SIG-M5 (cell line): Measurements from ENCODE around the gene PNLDC1.

ENCODE experiments used
- DNase-seq: peaks from one replicate; lab custom pipeline; 2025; lab: John Stamatoyannopoulos, UW

Gene PNLDC1, protein sequence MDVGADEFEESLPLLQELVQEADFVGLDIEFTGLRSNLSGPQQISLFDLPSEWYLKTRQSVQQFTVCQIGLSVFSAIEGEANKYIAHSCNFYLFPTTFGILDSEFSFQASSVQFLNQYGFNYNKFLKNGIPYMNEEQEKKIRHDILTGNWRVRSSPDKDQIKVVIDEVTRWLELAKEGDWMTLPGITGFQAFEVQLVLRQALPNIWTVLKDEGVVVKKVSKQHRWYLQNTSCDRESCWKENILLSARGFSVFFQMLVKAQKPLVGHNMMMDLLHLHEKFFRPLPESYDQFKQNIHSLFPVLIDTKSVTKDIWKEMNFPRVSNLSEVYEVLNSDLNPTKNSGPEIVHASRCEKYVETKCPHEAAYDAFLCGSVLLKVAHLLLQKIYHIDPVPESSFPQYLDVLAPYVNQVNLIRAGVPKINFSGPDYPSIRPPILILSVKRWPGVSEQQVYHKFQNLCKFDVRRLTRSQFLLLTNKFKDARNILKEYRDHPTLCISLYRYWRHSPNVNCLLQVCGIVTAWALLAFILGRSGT

DNA sequence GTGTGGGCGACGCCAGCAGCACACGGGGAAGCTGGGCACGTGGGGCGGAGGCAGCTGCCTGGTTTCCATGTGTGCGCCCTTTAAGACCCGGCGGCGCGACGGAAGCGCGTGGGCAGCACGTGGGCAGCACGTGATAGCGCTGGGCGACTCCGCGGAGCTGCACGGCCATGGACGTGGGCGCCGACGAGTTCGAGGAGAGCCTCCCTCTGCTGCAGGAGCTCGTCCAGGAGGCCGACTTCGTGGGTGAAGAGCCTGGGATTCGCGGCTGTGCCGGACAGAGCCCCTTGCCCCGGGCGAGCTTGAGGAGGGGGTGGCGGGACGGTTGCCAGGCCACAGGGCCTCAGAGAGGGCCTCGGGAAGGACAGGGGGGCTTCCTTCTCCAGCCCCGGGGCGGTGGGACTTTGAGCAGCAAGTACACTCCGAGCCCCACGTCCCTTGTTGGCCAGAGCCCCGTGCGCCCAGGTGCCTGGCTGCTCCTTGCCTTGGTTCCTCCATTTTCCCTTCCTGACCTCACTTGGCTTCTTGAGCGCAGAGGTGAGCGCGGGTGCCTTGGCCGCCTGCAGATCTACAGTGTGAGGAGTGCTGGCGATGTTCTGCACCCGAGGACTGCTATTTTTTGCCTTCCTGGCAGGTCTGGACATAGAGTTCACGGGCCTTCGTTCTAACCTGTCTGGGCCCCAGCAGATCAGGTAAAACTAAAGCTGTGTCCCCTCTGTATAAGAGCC, at the start of gene PNLDC1:
Gene PNLDC1, plus strand, starts transcription at position 136 of the 725 bp plus-strand sequence. Its CDS starts 32 bp downstream, at position 168.
- DNase-seq = no peak

DNA sequence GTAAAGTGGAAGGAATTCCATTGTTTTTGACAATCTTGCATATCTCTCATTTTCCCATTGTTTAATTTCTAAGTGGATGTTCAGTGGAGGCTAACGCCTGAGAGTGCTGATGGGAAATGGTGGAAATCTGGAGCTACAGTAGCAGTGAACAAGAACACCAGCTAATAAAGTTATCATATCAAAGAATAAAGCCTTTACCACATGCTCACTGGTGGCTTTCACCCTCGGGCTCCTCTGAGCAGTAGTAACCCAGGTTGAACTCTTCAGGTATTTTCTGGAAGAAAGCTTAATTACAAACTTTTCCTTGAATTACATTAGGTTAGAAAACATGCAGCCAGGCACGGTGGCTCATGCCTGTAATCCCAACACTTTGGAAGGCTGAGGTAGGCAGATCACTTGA, 48.6 kb upstream of the PNLDC1 start:
- DNase-seq = no peak

DNA sequence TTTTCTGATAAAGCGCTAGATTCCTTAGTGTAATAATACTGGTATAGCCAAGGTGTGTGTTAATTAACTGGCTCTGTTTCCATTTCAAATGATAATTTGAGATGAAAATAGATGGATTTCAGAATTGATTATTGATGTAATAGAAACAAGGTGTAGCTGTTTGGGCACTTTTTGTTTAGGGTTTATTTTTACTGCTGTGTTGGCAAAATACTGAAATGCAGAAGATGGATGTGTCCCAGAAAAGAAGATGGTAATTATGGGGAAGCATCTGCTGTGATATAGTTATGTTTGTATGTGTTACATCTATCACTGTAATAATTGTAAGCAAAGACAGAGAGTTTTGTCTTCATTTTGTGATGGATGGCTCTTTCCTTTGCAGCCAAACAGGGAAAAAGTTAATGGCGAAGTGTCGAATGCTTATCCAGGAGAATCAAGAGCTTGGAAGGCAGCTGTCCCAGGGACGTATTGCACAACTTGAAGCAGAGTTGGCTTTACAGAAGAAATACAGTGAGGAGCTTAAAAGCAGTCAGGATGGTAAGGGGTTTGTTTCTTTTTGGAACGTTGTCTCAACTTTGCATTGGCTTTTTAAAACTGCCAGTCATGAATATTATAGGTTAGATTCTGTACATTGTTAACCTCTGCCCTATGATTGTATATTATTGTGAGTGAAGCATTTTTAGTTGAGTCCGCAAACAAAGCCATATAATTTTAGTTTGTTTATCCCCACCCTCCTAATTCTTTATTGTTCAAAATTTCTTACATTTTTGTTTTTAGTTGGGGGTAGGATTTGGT, 46.8 kb upstream of the PNLDC1 start:
- DNase-seq = no peak

DNA sequence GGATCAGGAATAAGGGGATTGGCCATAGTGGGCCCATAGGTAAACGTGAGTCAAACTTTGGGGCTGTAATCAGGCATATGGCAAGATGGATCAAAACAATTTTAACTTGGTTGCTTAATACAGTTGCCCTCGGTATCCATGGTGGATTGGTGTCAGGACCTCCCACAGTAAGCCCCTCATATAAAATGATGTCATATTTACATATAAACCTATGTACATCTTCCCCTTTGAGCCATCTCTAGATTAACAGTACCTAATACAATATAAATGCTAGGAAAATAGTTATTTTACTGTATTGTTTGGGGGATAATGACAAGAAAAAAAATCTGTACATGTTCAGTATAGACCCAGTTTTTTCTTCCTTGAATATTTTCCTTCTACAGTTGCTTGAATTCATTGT, 45.7 kb upstream of the PNLDC1 start:
- DNase-seq = no peak

DNA sequence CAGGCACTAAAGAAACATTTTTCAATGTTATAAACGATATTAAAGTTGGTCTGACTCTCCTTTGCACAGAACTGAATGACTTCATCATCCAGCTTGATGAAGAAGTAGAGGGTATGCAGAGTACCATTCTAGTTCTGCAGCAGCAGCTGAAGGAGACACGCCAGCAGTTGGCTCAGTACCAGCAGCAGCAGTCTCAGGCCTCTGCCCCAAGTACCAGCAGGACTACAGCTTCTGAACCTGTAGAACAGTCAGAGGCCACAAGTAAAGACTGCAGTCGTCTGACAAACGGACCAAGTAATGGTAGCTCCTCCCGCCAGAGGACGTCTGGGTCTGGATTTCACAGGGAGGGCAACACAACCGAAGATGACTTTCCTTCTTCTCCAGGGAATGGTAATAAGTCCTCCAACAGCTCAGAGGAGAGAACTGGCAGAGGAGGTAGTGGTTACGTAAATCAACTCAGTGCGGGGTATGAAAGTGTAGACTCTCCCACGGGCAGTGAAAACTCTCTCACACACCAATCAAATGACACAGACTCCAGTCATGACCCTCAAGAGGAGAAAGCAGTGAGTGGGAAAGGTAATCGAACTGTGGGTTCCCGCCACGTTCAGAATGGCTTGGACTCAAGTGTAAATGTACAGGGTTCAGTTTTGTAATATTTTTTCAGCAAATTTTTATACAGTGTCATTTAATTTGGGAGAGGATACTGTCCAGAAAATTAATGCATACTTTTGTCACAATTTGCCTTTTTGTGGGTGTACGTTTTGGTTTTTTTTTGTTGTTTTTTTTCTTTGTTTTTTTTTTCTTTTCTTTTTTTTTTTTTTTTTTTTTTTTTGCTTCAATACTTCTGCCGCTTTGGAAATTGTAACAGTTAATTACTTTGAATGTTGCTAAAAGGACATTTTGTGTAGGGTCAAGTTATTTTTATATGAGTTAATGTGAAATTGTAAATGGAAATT, 44.8 kb upstream of the PNLDC1 start:
- no peak for DNase-seq

DNA sequence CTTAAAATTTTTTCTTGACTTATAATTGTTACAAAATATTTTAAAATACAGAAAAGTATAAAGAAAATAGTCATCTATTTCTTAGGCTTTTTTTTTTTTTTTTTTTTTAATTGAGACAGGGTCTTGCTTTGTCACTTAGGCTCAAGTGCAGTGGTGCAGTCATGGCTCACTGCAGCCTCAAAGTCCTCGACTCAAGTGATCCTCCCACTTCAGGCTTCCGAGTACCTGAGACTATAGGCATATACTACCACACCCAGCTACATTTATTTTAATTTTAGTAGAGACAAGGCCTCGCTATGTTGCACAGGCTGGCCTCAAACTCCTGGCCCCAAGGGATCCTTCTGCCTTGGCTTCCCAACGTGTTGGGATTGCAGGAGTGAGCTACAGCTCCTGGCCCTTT, 43.6 kb upstream of the PNLDC1 start:
- DNase-seq = no peak

DNA sequence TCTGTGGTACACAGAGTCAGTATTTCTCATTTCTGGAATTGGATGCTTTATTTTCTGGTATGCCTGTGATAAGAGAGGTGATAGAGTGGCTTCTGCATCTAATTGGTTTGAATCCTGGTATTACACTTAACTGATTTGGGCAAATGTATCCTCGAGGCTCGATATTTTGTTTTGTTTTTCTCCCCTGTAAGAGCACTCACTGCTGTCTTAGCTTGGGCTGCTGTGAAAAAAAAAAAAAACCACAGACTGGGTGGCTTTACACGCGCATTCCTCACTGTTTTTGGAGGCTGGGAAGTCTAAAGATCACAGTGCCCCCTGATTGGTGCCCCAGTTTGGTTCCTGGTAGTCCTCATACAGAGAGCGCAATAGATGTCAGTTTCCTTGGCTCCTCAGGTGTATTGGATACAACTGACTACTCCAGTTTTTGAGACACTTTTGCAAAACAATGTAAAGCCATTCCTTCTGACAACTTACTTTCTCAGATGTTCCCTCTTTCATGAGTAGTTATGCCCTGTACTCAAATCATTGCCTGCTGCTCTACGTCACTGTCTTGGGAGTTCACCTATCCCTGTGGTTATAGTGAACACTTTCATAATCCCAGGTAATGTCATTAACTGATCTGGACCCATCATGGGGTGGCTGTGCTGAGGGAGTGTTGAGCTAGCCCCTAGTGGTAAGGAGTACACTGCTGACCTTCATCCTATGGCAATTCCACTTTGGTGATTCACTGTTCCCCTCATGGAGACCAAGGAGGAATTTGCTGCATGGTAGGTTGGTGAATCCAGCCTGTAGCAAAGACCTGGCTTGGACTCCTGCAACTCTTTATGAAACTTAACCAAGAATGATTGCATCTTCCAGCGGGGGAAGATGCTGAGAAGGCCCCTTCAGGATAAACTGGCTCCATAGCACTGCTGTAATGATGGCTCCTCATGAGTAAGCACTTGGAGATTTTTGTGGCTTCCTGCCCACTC, 41.8 kb upstream of the PNLDC1 start:
- no peak for DNase-seq

DNA sequence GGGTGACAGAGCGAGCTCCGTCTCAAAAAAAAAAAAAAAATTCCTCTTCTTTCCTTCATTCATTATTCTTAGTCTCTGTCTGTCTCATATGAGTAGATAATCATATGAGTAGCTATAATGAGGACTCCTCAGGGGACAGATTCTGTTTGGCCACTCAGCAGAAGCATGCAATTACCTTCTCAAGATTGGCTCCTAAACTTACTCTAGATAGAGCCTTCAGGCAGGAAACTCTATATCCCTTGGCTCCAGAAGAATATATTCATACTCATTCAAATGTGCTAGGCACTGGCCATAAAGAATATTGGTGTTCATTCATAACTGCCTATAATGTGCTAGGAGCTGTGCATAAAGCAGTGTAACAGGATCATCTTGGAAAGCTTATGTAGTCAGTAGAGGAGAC, 40.4 kb upstream of the PNLDC1 start:
- no peak for DNase-seq

DNA sequence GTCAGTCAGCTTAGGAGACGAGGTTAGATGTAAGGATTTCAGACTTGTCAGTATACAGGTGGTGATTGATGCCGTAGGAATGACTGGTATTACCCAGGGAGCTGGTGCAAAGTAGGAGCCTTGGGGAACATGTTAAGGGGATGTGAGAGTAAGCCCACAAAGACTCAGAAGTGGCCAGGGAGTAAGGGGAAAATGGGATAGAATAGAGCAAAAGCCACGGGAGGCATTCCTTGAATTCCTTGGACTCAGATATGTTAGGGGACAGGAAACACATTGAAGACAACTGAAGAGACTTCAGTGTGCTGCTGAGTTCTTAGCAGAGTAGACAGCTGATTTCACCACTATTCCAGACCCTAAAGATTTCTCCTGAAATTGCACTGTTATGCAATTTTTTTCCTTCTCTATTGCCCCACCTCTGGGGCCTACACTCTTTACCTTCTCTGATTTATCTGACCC, 39.4 kb upstream of the PNLDC1 start:
- DNase-seq = no peak

DNA sequence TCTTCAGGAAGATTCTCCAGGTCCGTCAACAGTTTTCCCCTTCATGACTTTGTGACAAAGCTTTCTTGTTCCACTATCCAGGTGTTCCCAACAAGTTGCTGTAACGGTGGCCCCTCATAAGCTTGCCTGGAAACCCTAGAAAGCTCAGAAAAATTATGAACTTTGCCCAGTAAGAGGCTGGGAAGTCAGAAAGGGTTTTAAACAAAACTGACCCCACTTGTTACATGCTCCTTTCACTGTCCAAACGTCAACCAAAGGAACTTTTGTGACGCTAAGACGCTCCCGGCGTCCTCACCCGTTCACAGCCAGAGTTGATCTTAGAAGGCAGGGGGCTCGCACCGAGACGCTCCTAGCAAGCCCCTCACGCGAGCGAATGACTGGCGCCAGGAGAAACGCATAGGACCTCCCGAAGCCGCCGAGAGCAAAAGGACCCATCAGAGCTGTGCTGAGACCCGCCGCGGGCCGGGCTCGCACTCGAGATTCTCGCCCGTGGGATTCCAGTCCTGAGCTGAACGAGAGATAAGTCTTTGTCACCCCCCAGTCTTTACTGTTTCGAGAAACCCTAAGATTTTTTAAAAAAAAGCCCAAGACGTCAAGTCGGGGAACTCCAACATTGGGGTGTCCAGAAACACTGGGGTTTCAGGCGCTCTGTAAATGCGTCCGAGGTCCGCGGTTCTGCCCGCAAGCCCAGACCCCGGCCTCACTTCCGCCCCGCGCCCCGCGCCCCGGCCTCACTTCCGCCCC, 38.8 kb upstream of the PNLDC1 start:
- DNase-seq = no peak

DNA sequence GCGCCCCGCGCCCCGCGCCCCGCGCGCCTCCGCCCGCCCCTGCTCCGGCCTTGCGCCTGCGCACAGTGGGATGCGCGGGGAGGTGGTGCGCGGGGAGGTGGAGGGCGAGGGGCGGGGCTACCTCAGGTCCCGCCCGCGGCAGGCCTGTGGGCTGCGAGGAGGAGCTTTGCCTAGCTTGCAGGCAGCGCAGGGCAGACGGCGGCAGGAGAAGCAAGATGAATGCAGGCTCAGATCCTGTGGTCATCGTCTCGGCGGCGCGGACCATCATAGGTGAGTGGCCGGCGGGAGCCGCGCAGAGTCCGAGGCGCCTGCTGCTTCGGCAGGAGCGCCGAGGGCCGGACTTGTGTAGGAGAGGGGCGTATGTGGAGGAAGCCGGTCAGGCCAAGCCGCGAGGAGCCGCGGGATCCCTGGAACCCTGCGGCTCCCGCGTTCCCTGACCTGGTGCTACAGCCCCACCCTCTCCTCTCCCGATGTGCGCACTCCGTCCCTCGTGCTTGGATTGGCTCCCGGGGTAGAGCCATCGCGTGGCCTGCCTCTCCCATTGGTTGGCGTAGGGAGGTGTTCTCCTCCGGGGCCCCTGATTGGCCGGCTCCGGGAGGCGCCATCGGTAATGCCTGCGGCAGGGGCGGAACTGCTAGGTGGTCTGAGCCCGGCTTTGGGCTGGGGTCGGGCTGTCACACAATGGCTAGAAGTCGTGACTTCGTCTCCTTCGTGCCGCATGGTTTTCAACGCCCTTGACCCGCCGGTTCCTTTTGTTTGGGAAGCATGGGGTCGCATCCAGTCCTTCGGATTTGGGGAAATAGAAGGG, 38.0 kb upstream of the PNLDC1 start, which contains the start of gene ACAT2:
Gene ACAT2, plus strand, starts transcription at position 173 of the 808 bp plus-strand sequence. Its CDS starts 43 bp downstream, at position 216.
- peak; percentile 59 for DNase-seq

DNA sequence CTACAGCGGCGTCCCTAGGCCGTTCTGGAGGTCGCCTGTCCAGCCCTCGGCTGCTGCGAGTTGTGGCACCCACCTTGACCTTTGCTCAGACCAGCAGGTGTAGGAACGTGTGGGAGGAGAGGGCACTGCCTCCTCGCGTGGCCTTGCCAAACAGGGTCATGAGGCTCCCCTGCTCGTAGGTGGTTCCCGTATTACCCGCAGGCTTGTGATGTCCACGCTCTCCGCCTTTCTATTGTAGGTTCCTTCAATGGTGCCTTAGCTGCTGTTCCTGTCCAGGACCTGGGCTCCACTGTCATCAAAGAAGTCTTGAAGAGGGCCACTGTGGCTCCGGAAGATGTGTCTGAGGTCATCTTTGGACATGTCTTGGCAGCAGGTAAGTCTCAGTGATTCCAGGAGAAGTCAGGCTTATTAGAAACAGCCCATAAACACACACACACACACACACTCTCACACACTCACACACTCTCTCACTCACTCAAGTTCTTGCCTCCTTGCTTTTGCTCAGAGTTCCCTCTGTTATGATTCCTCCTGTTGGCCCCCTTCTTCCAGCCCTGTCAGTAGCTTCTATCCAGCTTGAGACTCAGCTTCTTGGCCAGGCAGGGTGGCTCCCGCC, 37.3 kb upstream of the PNLDC1 start:
- no peak for DNase-seq

DNA sequence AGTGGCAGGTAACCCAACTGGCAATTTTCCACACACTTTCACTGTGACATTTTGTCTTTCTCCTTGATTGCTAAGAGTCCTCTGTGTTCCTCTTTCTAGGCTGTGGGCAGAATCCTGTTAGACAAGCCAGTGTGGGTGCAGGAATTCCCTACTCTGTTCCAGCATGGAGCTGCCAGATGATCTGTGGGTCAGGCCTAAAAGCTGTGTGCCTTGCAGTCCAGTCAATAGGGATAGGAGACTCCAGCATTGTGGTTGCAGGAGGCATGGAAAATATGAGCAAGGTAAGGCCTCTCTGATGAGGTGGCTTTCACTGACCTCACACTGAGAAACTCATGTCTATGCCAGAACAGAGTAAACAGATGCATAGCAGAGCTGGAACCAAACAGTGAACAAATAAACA, 33.2 kb upstream of the PNLDC1 start:
- no peak for DNase-seq

DNA sequence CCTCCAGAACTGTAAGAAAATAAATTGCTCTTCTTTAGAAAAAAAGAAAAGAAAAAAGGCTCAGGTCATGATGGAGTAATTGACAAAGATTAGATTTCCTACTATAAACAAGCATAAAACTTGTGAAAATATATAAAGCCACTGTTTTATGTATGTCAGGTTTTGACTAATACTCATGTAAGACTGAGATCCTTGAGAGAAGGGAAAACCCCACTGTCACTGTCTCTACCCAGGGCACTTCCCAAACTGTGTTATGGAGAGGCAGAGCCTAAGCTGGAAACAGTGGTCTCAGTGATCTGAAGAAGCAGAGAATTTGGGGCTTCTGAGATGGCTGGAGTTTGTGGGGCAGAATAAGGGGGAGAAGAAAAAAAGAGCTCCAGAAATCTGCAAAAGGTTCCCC, 30.6 kb upstream of the PNLDC1 start:
- no peak for DNase-seq

DNA sequence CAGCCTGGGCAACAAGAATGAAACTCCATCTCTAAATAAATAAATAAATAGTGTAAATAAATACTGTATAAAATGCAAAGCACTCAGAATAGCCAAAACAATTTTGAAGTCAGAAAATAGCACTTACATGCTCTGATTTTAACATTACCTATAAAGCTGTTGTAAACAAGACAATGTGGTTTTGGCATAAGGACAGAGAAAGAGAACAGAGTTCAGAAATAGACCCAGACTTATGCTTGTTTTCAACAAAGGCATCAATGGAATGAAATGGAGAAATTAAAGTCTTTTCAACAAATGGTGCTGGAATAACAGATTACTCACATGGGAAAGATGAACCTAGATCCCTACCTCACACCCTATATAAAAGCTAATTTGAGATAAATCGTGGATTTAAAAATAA, 27.9 kb upstream of the PNLDC1 start:
- no peak for DNase-seq

DNA sequence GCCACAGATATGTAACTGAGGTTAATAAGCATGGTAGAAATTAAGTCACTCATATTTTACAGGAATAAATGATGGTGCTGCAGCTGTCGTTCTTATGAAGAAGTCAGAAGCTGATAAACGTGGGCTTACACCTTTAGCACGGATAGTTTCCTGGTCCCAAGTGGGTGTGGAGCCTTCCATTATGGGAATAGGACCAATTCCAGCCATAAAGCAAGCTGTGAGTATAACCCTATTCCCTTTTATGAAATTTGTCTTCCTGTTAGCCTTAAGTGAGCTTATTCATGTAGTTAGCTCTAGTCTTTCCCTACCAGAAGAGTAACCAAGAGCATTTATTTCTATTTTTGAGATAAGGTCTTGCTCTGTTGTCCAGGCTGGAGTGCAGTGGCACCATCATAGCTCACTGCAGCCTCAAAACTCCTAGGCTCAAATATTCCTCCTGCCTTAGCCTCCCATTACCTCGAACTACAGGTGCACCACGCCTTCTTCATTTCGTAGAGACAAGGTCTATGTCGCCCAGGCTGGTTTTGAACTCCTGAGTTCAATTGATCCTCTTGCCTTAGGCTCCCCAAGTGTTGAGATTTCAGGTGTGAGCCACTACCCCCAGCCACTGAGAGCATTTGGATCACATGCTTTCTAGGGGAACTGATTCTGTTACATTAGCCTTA, 22.7 kb upstream of the PNLDC1 start:
- DNase-seq = no peak

DNA sequence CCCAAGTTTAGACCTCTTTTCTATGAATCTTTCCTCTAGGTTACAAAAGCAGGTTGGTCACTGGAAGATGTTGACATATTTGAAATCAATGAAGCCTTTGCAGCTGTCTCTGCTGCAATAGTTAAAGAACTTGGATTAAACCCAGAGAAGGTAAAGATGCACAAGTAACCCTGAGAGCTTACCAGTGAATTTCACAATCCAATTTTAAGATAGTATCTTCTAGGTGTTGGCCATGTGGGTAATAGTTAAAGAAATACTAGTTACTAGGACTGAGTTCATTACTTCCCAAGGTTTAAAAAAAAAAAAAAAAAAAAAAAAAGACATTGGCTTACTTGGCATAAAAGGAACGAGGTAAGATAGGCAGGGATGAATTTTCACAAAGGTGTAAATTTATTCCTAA, 21.9 kb upstream of the PNLDC1 start:
- no peak for DNase-seq
